ENCODE data around the gene MAN1C1. TPM values are rescaled to one million over a fixed set of nuclear protein-coding genes. Genes with fewer than 3 reads are reported as not detected.

MAN1C1 gene
- total RNA-seq, 1 experiment from 2014 or later, result 16.8 TPM

DNA sequence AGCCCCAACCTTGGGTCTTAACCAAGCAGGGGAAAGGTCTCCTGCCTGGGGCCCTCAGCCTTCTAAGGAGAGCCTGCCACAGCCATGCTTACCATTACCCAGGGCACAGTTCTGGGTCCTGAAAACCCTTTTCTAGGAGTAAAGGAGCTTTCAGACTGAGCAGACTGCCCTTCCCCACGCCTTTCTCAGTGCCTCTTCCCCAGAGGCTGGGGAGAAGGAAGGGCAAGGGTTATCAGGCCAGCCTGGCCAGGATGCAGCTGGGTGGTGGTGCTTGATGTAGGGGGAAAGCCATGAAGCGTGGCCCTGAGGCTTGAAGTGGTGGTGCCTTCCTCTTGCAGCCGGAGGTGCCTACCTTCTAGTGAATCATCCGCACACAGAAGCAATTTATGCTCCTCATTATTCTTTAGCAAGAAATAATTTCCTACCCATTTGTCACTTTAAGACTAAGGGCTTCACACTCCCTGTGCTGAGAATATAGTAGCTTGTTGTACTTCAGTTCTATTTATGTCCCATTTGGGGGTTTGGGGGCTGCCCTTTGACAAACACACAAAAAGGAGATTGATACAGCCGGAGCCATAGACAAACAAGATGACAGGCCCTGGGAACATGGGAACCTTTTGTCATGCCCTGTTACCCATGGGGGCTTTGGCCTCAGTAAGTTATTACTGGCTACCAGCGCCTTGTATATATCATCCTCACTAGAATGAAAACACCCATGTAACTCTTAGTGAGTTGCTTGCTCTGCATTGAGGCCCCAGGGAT, 40.7 kb downstream of the MAN1C1 start:
- Mint-ChIP-seq H3K9me3 (no peaks in the 10 kb centered on the region), H3K27ac (no peak overlapping the region), H3K4me3 (no peak overlapping the region), H3K36me3 (no peaks in the 10 kb centered on the region), H3K4me1 (peaks cover 15% of the 10 kb centered on the region), H3K27me3 (ENCODE audit: low read depth) (no peaks in the 10 kb centered on the region)
- ChIA-PET CTCF (no interaction called here), POLR2A (no interaction called here)
- DNase-seq (ENCODE audit: low spot score) (no peak), ATAC-seq (no peak)
- TF ChIP-seq ZNF423 (CRISPR knock-in tag; IDR thresholded peaks at IDR 0.05) (no peak), TP53 (CRISPR knock-in tag; IDR thresholded peaks at IDR 0.05) (no peak), GRHL2 (CRISPR knock-in tag; IDR thresholded peaks at IDR 0.05; ENCODE audit: insufficient replicate concordance, severe bottlenecking) (no peak), ZNF138 (CRISPR knock-in tag; conservative IDR thresholded peaks at IDR 0.05) (no peak), ESRRA (CRISPR knock-in tag; IDR thresholded peaks at IDR 0.05; ENCODE audit: borderline replicate concordance) (no peak), TEAD1 (CRISPR knock-in tag; IDR thresholded peaks at IDR 0.05) (no peak), ZNF232 (CRISPR knock-in tag; IDR thresholded peaks at IDR 0.05) (no peak), NR3C1 (CRISPR knock-in tag; conservative IDR thresholded peaks at IDR 0.05; ENCODE audit: low read depth) (no peak), NFYB (CRISPR knock-in tag; conservative IDR thresholded peaks at IDR 0.05; ENCODE audit: low read depth) (no peak), CREB1 (CRISPR knock-in tag; IDR thresholded peaks at IDR 0.05) (no peak)
- TF ChIP-seq, protein P1, sequence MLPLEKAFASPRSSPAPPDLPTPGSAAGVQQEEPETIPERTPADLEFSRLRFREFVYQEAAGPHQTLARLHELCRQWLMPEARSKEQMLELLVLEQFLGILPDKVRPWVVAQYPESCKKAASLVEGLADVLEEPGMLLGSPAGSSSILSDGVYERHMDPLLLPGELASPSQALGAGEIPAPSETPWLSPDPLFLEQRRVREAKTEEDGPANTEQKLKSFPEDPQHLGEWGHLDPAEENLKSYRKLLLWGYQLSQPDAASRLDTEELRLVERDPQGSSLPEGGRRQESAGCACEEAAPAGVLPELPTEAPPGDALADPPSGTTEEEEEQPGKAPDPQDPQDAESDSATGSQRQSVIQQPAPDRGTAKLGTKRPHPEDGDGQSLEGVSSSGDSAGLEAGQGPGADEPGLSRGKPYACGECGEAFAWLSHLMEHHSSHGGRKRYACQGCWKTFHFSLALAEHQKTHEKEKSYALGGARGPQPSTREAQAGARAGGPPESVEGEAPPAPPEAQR (CRISPR knock-in tag; IDR thresholded peaks at IDR 0.05), result no peak
- TF ChIP-seq, protein P2, sequence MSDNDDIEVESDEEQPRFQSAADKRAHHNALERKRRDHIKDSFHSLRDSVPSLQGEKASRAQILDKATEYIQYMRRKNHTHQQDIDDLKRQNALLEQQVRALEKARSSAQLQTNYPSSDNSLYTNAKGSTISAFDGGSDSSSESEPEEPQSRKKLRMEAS (CRISPR knock-in tag; IDR thresholded peaks at IDR 0.05), result no peak

DNA sequence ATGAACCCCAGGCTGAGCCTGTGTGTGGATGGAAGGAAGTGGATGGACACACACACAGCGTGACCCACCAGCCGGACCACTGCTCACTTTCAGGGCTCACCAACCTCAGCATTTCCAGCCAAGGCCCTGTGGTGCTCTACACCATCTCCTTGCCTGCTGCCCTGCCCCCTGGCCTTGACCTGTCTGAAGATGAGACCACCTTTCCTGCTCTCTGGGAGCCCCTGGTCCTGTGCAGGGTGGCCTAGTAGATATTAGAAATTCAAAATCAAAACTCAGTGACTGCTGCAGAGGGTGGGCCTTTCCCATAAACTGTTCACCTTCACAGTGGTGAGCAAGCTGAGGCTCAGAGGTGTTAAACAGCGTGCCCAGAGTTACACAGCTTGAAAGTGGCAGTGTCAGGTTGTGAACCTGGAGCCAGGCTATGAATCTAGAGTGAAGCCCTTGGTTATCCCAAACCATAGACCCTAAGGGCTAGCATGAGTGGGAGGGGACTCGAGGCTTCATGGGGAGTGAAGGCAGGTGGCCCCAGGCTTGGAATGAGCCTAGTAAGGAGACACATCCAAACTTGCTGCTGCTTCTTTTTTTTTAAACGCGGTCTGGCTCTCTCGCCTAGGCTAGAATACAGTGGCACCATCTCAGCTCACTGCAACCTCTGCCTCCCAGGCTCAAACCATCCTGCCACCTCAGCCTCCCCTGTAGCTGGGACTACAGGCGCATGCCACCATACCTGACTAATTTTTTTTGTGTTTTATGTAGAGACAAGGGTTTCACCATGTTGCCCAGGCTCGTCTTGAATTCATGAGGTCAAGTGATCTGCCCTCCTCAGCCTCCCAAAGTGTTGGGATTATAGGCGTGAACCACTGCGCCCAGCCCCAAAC, 41.5 kb downstream of the MAN1C1 start:
- DNase-seq (ENCODE audit: low spot score) (no peak), ATAC-seq (no peak)
- Mint-ChIP-seq H3K4me3 (no peak overlapping the region), H3K27ac (peak overlapping the region; percentile 4; the same call in 1 of the 2 replicates), H3K36me3 (no peaks in the 10 kb centered on the region), H3K4me1 (peaks cover 16% of the 10 kb centered on the region), H3K9me3 (no peaks in the 10 kb centered on the region), H3K27me3 (ENCODE audit: low read depth) (no peaks in the 10 kb centered on the region)
- POLR2A ChIA-PET, result no interaction called here
- CTCF ChIA-PET, result interaction anchor here (0.6 to 1.5 kb wide), 2 partner anchors 13 to 872 kb away, joined by 3 to 5 read pairs; no protein-coding TSS in a partner anchor
- TF ChIP-seq SP1 (CRISPR knock-in tag; conservative IDR thresholded peaks at IDR 0.05) (no peak), ZNF138 (CRISPR knock-in tag; conservative IDR thresholded peaks at IDR 0.05) (no peak), NFATC4 (CRISPR knock-in tag; IDR thresholded peaks at IDR 0.05) (no peak), ZNF317 (CRISPR knock-in tag; IDR thresholded peaks at IDR 0.05; ENCODE audit: borderline replicate concordance, low read depth) (no peak), CREM (CRISPR knock-in tag; IDR thresholded peaks at IDR 0.05) (no peak), ZBTB21 (CRISPR knock-in tag; IDR thresholded peaks at IDR 0.05; ENCODE audit: borderline replicate concordance) (no peak), ATF3 (CRISPR knock-in tag; conservative IDR thresholded peaks at IDR 0.05) (no peak), TEAD4 (CRISPR knock-in tag; IDR thresholded peaks at IDR 0.05) (no peak), MXD4 (CRISPR knock-in tag; IDR thresholded peaks at IDR 0.05; ENCODE audit: borderline replicate concordance) (no peak), SOX15 (CRISPR knock-in tag; IDR thresholded peaks at IDR 0.05) (no peak), JUN (CRISPR knock-in tag; IDR thresholded peaks at IDR 0.05) (no peak), NR1H2 (CRISPR knock-in tag; IDR thresholded peaks at IDR 0.05) (no peak), ZNF671 (CRISPR knock-in tag; IDR thresholded peaks at IDR 0.05) (no peak)
- TF ChIP-seq, protein P3, sequence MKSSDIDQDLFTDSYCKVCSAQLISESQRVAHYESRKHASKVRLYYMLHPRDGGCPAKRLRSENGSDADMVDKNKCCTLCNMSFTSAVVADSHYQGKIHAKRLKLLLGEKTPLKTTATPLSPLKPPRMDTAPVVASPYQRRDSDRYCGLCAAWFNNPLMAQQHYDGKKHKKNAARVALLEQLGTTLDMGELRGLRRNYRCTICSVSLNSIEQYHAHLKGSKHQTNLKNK (CRISPR knock-in tag; IDR thresholded peaks at IDR 0.05), result no peak
- TF ChIP-seq, protein P4, sequence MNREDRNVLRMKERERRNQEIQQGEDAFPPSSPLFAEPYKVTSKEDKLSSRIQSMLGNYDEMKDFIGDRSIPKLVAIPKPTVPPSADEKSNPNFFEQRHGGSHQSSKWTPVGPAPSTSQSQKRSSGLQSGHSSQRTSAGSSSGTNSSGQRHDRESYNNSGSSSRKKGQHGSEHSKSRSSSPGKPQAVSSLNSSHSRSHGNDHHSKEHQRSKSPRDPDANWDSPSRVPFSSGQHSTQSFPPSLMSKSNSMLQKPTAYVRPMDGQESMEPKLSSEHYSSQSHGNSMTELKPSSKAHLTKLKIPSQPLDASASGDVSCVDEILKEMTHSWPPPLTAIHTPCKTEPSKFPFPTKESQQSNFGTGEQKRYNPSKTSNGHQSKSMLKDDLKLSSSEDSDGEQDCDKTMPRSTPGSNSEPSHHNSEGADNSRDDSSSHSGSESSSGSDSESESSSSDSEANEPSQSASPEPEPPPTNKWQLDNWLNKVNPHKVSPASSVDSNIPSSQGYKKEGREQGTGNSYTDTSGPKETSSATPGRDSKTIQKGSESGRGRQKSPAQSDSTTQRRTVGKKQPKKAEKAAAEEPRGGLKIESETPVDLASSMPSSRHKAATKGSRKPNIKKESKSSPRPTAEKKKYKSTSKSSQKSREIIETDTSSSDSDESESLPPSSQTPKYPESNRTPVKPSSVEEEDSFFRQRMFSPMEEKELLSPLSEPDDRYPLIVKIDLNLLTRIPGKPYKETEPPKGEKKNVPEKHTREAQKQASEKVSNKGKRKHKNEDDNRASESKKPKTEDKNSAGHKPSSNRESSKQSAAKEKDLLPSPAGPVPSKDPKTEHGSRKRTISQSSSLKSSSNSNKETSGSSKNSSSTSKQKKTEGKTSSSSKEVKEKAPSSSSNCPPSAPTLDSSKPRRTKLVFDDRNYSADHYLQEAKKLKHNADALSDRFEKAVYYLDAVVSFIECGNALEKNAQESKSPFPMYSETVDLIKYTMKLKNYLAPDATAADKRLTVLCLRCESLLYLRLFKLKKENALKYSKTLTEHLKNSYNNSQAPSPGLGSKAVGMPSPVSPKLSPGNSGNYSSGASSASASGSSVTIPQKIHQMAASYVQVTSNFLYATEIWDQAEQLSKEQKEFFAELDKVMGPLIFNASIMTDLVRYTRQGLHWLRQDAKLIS (CRISPR knock-in tag; IDR thresholded peaks at IDR 0.05; ENCODE audit: borderline replicate concordance), result no peak
- TF ChIP-seq, protein P5, sequence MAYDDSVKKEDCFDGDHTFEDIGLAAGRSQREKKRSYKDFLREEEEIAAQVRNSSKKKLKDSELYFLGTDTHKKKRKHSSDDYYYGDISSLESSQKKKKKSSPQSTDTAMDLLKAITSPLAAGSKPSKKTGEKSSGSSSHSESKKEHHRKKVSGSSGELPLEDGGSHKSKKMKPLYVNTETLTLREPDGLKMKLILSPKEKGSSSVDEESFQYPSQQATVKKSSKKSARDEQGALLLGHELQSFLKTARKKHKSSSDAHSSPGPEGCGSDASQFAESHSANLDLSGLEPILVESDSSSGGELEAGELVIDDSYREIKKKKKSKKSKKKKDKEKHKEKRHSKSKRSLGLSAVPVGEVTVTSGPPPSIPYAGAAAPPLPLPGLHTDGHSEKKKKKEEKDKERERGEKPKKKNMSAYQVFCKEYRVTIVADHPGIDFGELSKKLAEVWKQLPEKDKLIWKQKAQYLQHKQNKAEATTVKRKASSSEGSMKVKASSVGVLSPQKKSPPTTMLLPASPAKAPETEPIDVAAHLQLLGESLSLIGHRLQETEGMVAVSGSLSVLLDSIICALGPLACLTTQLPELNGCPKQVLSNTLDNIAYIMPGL (CRISPR knock-in tag; IDR thresholded peaks at IDR 0.05), result no peak

Data from WTC11 (cell line).